Measurements from ENCODE around the gene PLXDC2. TPM values are rescaled to one million over a fixed set of nuclear protein-coding genes. Genes with fewer than 3 reads are reported as not detected.

PLXDC2 gene
- total RNA-seq, 1 donor from 2014 or later, result 7.5 TPM

GRCh38 chr10:19979628-19980027 is 163.4 kb downstream of the PLXDC2 start:
- Histone ChIP-seq H3K4me3 (ENCODE audit: low read depth, low read length) (no peak overlapping the region), H3K27me3 (ENCODE audit: control insufficient read depth, insufficient read depth, low read length) (no peaks in the 10 kb centered on the region), H3K36me3 (ENCODE audit: control insufficient read depth, insufficient read depth, low read length) (no peaks in the 10 kb centered on the region)
- TF ChIP-seq CTCF (IDR thresholded peaks at IDR 0.05; ENCODE audit: insufficient read depth, low read length, poor library complexity, severe bottlenecking), result no peak
- no peak for DNase-seq (ENCODE audit: low read depth)

- Histone ChIP-seq H3K36me3 (ENCODE audit: control insufficient read depth, insufficient read depth, low read length) (no peaks in the 10 kb centered on the region), H3K4me3 (ENCODE audit: low read depth, low read length) (no peak overlapping the region), H3K27me3 (ENCODE audit: control insufficient read depth, insufficient read depth, low read length) (no peaks in the 10 kb centered on the region)
- no peak for DNase-seq (ENCODE audit: low read depth)
- TF ChIP-seq CTCF (IDR thresholded peaks at IDR 0.05; ENCODE audit: insufficient read depth, low read length, poor library complexity, severe bottlenecking), result no peak
Measured at GRCh38 chr10:19983880-19984565, 167.8 kb downstream of the PLXDC2 start.

DNA sequence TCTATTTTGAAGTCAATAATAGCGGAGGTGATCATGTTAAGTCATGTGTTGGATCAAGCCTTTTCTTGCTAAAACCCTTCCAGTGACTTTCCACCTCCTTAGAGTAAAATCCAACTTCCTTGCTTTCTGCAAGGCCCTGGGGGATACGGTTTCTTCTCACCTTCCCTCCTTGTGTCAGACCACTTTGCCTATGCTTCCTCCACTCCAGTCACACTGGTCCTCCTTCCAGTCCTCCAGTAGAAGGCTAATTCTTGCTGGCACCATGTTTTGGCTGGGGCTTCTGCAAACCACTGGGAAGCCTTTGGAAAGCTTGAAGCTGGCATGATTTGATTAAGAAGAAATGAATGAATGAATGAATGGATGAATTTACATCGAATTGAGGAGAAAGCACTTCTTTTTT is 169.5 kb downstream of the PLXDC2 start:
- TF ChIP-seq CTCF (IDR thresholded peaks at IDR 0.05; ENCODE audit: insufficient read depth, low read length, poor library complexity, severe bottlenecking), result no peak
- Histone ChIP-seq H3K4me3 (ENCODE audit: low read depth, low read length) (no peak overlapping the region), H3K27me3 (ENCODE audit: control insufficient read depth, insufficient read depth, low read length) (no peaks in the 10 kb centered on the region), H3K36me3 (ENCODE audit: control insufficient read depth, insufficient read depth, low read length) (no peaks in the 10 kb centered on the region)
- no peak for DNase-seq (ENCODE audit: low read depth)

DNA sequence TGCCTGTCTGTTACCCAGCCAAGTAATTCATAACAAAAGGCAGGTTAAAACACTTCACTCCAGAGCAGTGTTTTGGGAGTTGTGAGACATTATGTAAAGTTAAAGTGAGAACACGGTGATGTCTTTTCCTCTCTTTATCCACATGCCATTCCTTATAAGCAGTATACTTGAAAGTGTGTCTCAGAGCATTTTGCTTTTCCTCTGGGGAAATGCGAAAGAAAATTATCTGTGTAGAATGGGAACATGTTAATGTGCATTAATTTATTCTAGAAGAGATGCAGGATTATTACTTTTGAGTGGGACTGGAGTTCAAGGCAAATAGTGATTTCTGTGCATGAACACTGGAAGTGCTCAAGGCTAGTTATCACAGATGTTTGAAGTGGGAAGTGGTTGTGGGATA is 170.4 kb downstream of the PLXDC2 start:
- no peak for TF ChIP-seq CTCF (IDR thresholded peaks at IDR 0.05; ENCODE audit: insufficient read depth, low read length, poor library complexity, severe bottlenecking)
- no peak for DNase-seq (ENCODE audit: low read depth)
- no peak overlapping the region for H3K4me3 ChIP-seq (ENCODE audit: low read depth, low read length)
- no peaks in the 10 kb centered on the region for H3K36me3 ChIP-seq (ENCODE audit: control insufficient read depth, insufficient read depth, low read length)
- no peaks in the 10 kb centered on the region for H3K27me3 ChIP-seq (ENCODE audit: control insufficient read depth, insufficient read depth, low read length)

DNA sequence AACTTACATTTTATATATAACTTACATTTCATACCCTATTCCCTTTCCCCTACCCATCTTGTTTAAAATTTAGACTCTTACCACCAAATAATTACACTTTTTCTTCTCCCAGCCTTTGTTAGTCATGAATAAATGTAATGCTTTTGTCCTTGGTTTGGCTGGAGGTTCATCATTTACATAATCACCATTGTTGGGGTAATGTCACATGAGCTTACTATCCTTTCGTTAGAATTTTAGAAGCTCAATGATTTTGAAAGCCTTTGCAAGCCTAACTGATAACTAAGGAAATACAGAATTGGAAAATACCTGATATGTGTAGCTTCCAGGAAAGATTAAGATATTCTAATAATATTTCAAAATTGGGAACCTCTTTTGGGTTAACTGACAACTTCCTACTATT is 171.7 kb downstream of the PLXDC2 start:
- no peaks in the 10 kb centered on the region for H3K36me3 ChIP-seq (ENCODE audit: control insufficient read depth, insufficient read depth, low read length)
- no peaks in the 10 kb centered on the region for H3K27me3 ChIP-seq (ENCODE audit: control insufficient read depth, insufficient read depth, low read length)
- DNase-seq (ENCODE audit: low read depth), result no peak
- no peak for TF ChIP-seq CTCF (IDR thresholded peaks at IDR 0.05; ENCODE audit: insufficient read depth, low read length, poor library complexity, severe bottlenecking)
- H3K4me3 ChIP-seq (ENCODE audit: low read depth, low read length), result no peak overlapping the region

DNA sequence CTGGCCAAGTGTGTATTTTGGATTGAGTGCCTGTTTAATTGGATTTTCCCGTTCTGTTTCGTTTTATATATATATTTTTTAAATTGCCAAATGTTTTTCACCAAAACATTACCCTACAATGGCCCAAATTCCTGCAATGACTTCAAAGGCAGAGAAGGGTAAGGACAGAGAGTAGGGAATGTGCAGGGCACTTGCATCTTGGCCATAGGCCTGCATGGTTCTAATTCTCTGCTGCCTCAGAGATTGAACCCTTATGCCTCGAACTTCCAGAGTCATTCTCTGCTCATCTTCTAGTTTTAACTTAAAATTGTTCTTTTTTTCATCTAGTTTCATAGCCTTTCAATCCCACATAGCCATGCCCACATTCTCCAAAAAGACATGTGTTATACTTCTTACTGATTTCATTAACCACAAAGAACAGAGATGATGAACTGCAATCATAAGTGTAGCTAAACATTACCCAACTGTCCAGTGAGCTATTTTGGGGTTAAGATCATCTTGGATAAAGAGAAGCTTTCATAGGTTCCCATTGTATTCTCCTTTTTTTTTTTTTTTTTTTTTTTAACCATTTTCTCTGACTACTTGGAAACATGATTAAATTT is 177.6 kb downstream of the PLXDC2 start:
- no peaks in the 10 kb centered on the region for H3K36me3 ChIP-seq (ENCODE audit: control insufficient read depth, insufficient read depth, low read length)
- no peak for DNase-seq (ENCODE audit: low read depth)
- no peak for TF ChIP-seq CTCF (IDR thresholded peaks at IDR 0.05; ENCODE audit: insufficient read depth, low read length, poor library complexity, severe bottlenecking)

More for the DNA sequence above, 177.6 kb downstream of the PLXDC2 start:
- Histone ChIP-seq H3K27me3 (ENCODE audit: control insufficient read depth, insufficient read depth, low read length) (no peaks in the 10 kb centered on the region), H3K4me3 (ENCODE audit: low read depth, low read length) (no peak overlapping the region)
